ENCODE data around the gene NAV1.

The NAV1 gene

GRCh38 chr1:201568859-201569294, 29.9 kb downstream of the NAV1 start:
- H4K20me1 ChIP-seq: peaks cover 0 to 100% (median 99%) of the 10 kb centered on the region in 11 experiments; a peak in 20 of 22 replicates
- H3K36me3 ChIP-seq: peaks cover 0 to 96% (median 44%) of the 10 kb centered on the region in 11 experiments; a peak in 18 of 22 replicates
- peak overlapping the region in 2 of 11 experiments; percentile 18 to 22; a peak in 4 of 22 replicates for H3K27ac ChIP-seq
- peak overlapping the region in 6 of 11 experiments; percentile 4 to 46 (median 12); a peak in 5 of 22 replicates for H3K9ac ChIP-seq
- H3K9me3 ChIP-seq (replicated peaks in 1 of 11): no peaks in the 10 kb centered on the region
- no peak for TF ChIP-seq Cebpa-rat (IDR thresholded peaks at IDR 0.05)
- peak overlapping the region; percentile 50 to 83 (median 73) for H3K4me2 ChIP-seq
- no peak overlapping the region for H3K4me3 ChIP-seq
- H3K4me1 ChIP-seq: peaks cover 45 to 58% (median 54%) of the 10 kb centered on the region in 10 experiments
- no peaks in the 10 kb centered on the region for H3K27me3 ChIP-seq

- peaks cover 0 to 12% (median 7%) of the 10 kb centered on the region in 11 experiments; a peak in 7 of 22 replicates for H3K9me3 ChIP-seq (replicated peaks in 1 of 11)
- TF ChIP-seq Cebpa-rat (IDR thresholded peaks at IDR 0.05): no peak
- H3K36me3 ChIP-seq: peaks cover 4 to 96% (median 44%) of the 10 kb centered on the region in 11 experiments; a peak in 17 of 22 replicates
- peaks cover 0 to 100% (median 99%) of the 10 kb centered on the region in 11 experiments; a peak in 20 of 22 replicates for H4K20me1 ChIP-seq
- H3K27me3 ChIP-seq: no peaks in the 10 kb centered on the region
- no peak overlapping the region for H3K4me3 ChIP-seq
- no peak overlapping the region for H3K27ac ChIP-seq
- no peak overlapping the region for H3K9ac ChIP-seq
- H3K4me2 ChIP-seq: no peak overlapping the region
- peaks cover 43 to 54% (median 45%) of the 10 kb centered on the region in 10 experiments for H3K4me1 ChIP-seq
These were observed 31.4 kb downstream of the NAV1 start for GRCh38 chr1:201570181-201570885.

- peaks cover 36 to 48% (median 37%) of the 10 kb centered on the region in 10 experiments for H3K4me1 ChIP-seq
- H3K27ac ChIP-seq: no peak overlapping the region
- 0 out of 22 replicates have a peak overlapping the region, but pooled peaks of 1 of the 11 experiments have one; percentile 13 for H3K4me2 ChIP-seq
- H3K9me3 ChIP-seq (replicated peaks in 1 of 11): peaks cover 0 to 17% (median 12%) of the 10 kb centered on the region in 11 experiments; a peak in 12 of 22 replicates
- H3K4me3 ChIP-seq: no peak overlapping the region
- H4K20me1 ChIP-seq: peaks cover 0 to 100% (median 99%) of the 10 kb centered on the region in 11 experiments; a peak in 20 of 22 replicates
- peaks cover 4 to 96% (median 46%) of the 10 kb centered on the region in 11 experiments; a peak in 17 of 22 replicates for H3K36me3 ChIP-seq
- TF ChIP-seq Cebpa-rat (IDR thresholded peaks at IDR 0.05): no peak
- H3K9ac ChIP-seq: no peak overlapping the region
- no peaks in the 10 kb centered on the region for H3K27me3 ChIP-seq
These were observed 32.1 kb downstream of the NAV1 start for GRCh38 chr1:201570886-201571624.

GRCh38 chr1:201573030-201573429, 34.1 kb downstream of the NAV1 start:
- H3K27ac ChIP-seq: no peak overlapping the region
- no peak for TF ChIP-seq Cebpa-rat (IDR thresholded peaks at IDR 0.05)
- H3K9ac ChIP-seq: no peak overlapping the region
- peaks cover 7 to 98% (median 50%) of the 10 kb centered on the region in 11 experiments; a peak in 18 of 22 replicates for H3K36me3 ChIP-seq
- H3K4me3 ChIP-seq: no peak overlapping the region
- peaks cover 5 to 27% (median 17%) of the 10 kb centered on the region in 11 experiments; a peak in 16 of 22 replicates for H3K9me3 ChIP-seq (replicated peaks in 1 of 11)
- H3K4me1 ChIP-seq: peaks cover 17 to 35% (median 22%) of the 10 kb centered on the region in 10 experiments
- H3K4me2 ChIP-seq: no peak overlapping the region
- H4K20me1 ChIP-seq: peaks cover 0 to 100% (median 94%) of the 10 kb centered on the region in 11 experiments; a peak in 19 of 22 replicates
- no peaks in the 10 kb centered on the region for H3K27me3 ChIP-seq

- Histone ChIP-seq H3K4me2 (no peak overlapping the region), H3K4me1 (peaks cover 8 to 34% (median 13%) of the 10 kb centered on the region in 10 experiments), H3K4me3 (no peak overlapping the region), H3K36me3 (peaks cover 7 to 99% (median 56%) of the 10 kb centered on the region in 11 experiments; a peak in 18 of 22 replicates), H3K9me3 (replicated peaks in 1 of 11) (peaks cover 5 to 31% (median 17%) of the 10 kb centered on the region in 11 experiments; a peak in 17 of 22 replicates), H4K20me1 (peaks cover 0 to 100% (median 94%) of the 10 kb centered on the region in 11 experiments; a peak in 19 of 22 replicates), H3K9ac (no peak overlapping the region), H3K27me3 (no peaks in the 10 kb centered on the region), H3K27ac (no peak overlapping the region)
- TF ChIP-seq Cebpa-rat (IDR thresholded peaks at IDR 0.05): no peak
These were observed 35.0 kb downstream of the NAV1 start for GRCh38 chr1:201573923-201574322.

- peaks cover 0 to 100% (median 94%) of the 10 kb centered on the region in 11 experiments; a peak in 18 of 22 replicates for H4K20me1 ChIP-seq
- H3K27me3 ChIP-seq: no peaks in the 10 kb centered on the region
- peaks cover 7 to 98% (median 54%) of the 10 kb centered on the region in 11 experiments; a peak in 18 of 22 replicates for H3K36me3 ChIP-seq
- no peak overlapping the region for H3K27ac ChIP-seq
- no peak overlapping the region for H3K9ac ChIP-seq
- H3K9me3 ChIP-seq (replicated peaks in 1 of 11): peaks cover 5 to 31% (median 17%) of the 10 kb centered on the region in 11 experiments; a peak in 17 of 22 replicates
- no peak overlapping the region for H3K4me2 ChIP-seq
- no peak overlapping the region for H3K4me3 ChIP-seq
- TF ChIP-seq Cebpa-rat (IDR thresholded peaks at IDR 0.05): no peak
- H3K4me1 ChIP-seq: peaks cover 0 to 32% (median 0%) of the 10 kb centered on the region in 10 experiments; a peak in 6 of 20 replicates
These were observed 37.0 kb downstream of the NAV1 start for GRCh38 chr1:201575912-201576311.

GRCh38 chr1:201576914-201577313, 38.0 kb downstream of the NAV1 start:
- TF ChIP-seq Cebpa-rat (IDR thresholded peaks at IDR 0.05): no peak
- H3K9me3 ChIP-seq (replicated peaks in 1 of 11): peaks cover 5 to 31% (median 17%) of the 10 kb centered on the region in 11 experiments; a peak in 17 of 22 replicates
- no peak overlapping the region for H3K9ac ChIP-seq
- peaks cover 0 to 35% (median under 1%) of the 10 kb centered on the region in 10 experiments; a peak in 7 of 20 replicates for H3K4me1 ChIP-seq
- H4K20me1 ChIP-seq: peaks cover 0 to 100% (median 94%) of the 10 kb centered on the region in 11 experiments; a peak in 18 of 22 replicates
- peaks cover 7 to 98% (median 54%) of the 10 kb centered on the region in 11 experiments; a peak in 18 of 22 replicates for H3K36me3 ChIP-seq
- H3K27ac ChIP-seq: no peak overlapping the region
- no peak overlapping the region for H3K4me2 ChIP-seq
- no peaks in the 10 kb centered on the region for H3K27me3 ChIP-seq
- H3K4me3 ChIP-seq: no peak overlapping the region

Data from BLaER1 treated with 17β-estradiol and CSF1 and Interleukin-3, amounts not matched to agents 10 nM and 100 nM (cell line).